ENCODE measurements around the gene NPAS3. TPM values are rescaled to one million over a fixed set of nuclear protein-coding genes. Genes with fewer than 3 reads are reported as not detected.

NPAS3 gene
- total RNA-seq, 4 donors from 2014 or later, result 0.19 to 2.1 (median 1.7) TPM; not detected in 1

DNA sequence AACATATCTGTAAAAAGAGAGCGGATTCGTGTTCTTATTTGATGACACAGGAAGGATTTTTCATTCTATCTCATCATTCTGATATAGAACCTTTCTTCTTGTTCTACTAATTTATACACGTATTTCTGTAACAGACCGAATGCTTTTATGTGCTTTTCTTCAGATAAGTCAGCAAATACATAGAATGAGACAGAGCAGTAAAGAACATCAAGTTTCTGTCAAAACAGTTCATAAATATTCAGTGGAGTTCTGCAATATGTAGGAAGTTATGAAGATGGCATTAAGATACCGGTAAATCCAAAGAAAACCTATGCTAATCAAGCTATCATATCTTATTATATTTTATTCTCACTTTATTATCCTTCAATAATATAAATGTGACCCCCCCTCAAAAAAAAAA is 731.6 kb downstream of the NPAS3 start:
- H3K36me3 ChIP-seq, result no peaks in the 10 kb centered on the region
- TF ChIP-seq CTCF (IDR thresholded peaks at IDR 0.05) (no peak), POLR2A (IDR thresholded peaks at IDR 0.05) (no peak)
- H3K27ac ChIP-seq, result no peak overlapping the region
- H3K9me3 ChIP-seq, result no peaks in the 10 kb centered on the region
- DNase-seq, result no peak
- no peaks in the 10 kb centered on the region for H3K27me3 ChIP-seq
- H3K4me3 ChIP-seq, result no peak overlapping the region
- H3K4me1 ChIP-seq, result no peaks in the 10 kb centered on the region

DNA sequence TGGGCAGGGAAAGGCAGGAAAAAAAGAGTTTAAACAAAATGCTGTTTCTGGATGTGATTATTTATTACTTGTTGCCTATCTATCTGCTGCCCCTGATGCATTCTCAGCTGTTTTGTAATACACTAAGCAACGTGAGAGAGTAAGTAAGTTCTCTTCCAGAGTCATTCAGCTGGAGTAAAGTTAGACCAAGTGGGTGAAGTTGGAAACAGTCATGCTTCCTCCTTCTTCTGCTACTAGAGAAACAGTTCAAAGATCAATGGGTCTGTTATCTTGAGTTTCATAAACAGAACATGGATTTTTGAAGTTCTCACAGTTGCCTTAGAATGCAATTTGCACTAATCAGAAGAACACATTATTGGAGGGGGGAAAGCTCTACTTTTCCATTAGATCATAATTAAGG is 732.9 kb downstream of the NPAS3 start:
- Histone ChIP-seq H3K36me3 (no peaks in the 10 kb centered on the region), H3K4me1 (no peaks in the 10 kb centered on the region), H3K27ac (no peak overlapping the region), H3K4me3 (no peak overlapping the region), H3K9me3 (no peaks in the 10 kb centered on the region), H3K27me3 (no peaks in the 10 kb centered on the region)
- TF ChIP-seq CTCF (IDR thresholded peaks at IDR 0.05) (no peak), POLR2A (IDR thresholded peaks at IDR 0.05) (no peak)
- DNase-seq, result no peak

GRCh38 chr14:33674927-33675326 is 736.2 kb downstream of the NPAS3 start:
- Histone ChIP-seq H3K4me1 (no peaks in the 10 kb centered on the region), H3K27me3 (no peaks in the 10 kb centered on the region), H3K36me3 (no peaks in the 10 kb centered on the region), H3K4me3 (no peak overlapping the region), H3K27ac (no peak overlapping the region), H3K9me3 (no peaks in the 10 kb centered on the region)
- DNase-seq, result no peak
- no peak for TF ChIP-seq POLR2A (IDR thresholded peaks at IDR 0.05)
- TF ChIP-seq CTCF (IDR thresholded peaks at IDR 0.05), result no peak

- H3K4me1 ChIP-seq, result no peaks in the 10 kb centered on the region
- no peak for TF ChIP-seq CTCF (IDR thresholded peaks at IDR 0.05)
- TF ChIP-seq POLR2A (IDR thresholded peaks at IDR 0.05), result no peak
- H3K27me3 ChIP-seq, result no peaks in the 10 kb centered on the region
- H3K27ac ChIP-seq, result no peak overlapping the region
- no peak for DNase-seq
- no peaks in the 10 kb centered on the region for H3K36me3 ChIP-seq
- no peak overlapping the region for H3K4me3 ChIP-seq
- no peaks in the 10 kb centered on the region for H3K9me3 ChIP-seq
Observed at GRCh38 chr14:33675415-33676130, 736.9 kb downstream of the NPAS3 start.

GRCh38 chr14:33676135-33676566 is 737.5 kb downstream of the NPAS3 start:
- TF ChIP-seq CTCF (IDR thresholded peaks at IDR 0.05) (no peak), POLR2A (IDR thresholded peaks at IDR 0.05) (no peak)
- Histone ChIP-seq H3K4me1 (no peaks in the 10 kb centered on the region), H3K4me3 (peak overlapping the region in 1 of 4 donors; percentile 21), H3K9me3 (no peaks in the 10 kb centered on the region), H3K36me3 (no peaks in the 10 kb centered on the region), H3K27ac (no peak overlapping the region), H3K27me3 (no peaks in the 10 kb centered on the region)
- DNase-seq, result peak in 1 of 3 donors; percentile 49
